DND-41 (cell line): ENCODE results near the gene CHRNB4.

ENCODE experiments used
- ATAC-seq: fragments of 200-7000 bp; cut with Tn5 transposase; 3 replicates; pipeline ENCODE4 v1.9.1; 2021; ENCODE audit warnings: low read depth; ENCODE audit not compliant: insufficient read depth
- DNase-seq: peaks from one replicate; pipeline ENCODE4 v3.0.0-alpha.2; 2020
- H2AFZ ChIP-seq: 2 replicates; pipeline ENCODE4 v1.6.0; 2012; ENCODE audit warnings: low read depth, low read length
- H3K27ac ChIP-seq: 2 replicates; pipeline ENCODE4 v1.5.1; 2012; ENCODE audit warnings: low read length, inconsistent platforms
- H3K27me3 ChIP-seq: fragments of 200-600 bp; sonication (generic); 2 replicates; pipeline ENCODE4 v1.6.0; 2012; ENCODE audit warnings: low read length, mild to moderate bottlenecking, inconsistent platforms; ENCODE audit not compliant: insufficient read depth, poor library complexity
- H3K36me3 ChIP-seq: 2 replicates; pipeline ENCODE4 v1.5.1; 2012; ENCODE audit warnings: low read length, inconsistent platforms; ENCODE audit not compliant: insufficient read depth
- H3K4me1 ChIP-seq: 2 replicates; pipeline ENCODE4 v1.5.1; 2012; ENCODE audit warnings: mild to moderate bottlenecking, low read length; ENCODE audit not compliant: insufficient read depth
- H3K4me2 ChIP-seq: 2 replicates; pipeline ENCODE4 v1.6.0; 2012; ENCODE audit warnings: mild to moderate bottlenecking, moderate library complexity, low read length, inconsistent platforms; ENCODE audit not compliant: insufficient read depth
- H3K4me3 ChIP-seq, 2 experiments: fragments of 200-600 bp in 1 of 2; shearing (Covaris generic) in 1 of 2; 2 replicates each; pipeline ENCODE4 v1.5.1; 2012 to 2016; ENCODE audit warnings: inconsistent platforms in 2 of 2, low read length in 2 of 2, mild to moderate bottlenecking in 2 of 2, low read depth in 1 of 2, moderate library complexity in 1 of 2
- H3K79me2 ChIP-seq: 2 replicates; pipeline ENCODE4 v1.6.0; 2012; ENCODE audit warnings: low read length, inconsistent platforms; ENCODE audit not compliant: insufficient read depth
- H3K9ac ChIP-seq: 2 replicates; pipeline ENCODE4 v1.6.0; 2012; ENCODE audit warnings: low read depth, mild to moderate bottlenecking, inconsistent platforms, low read length, moderate library complexity
- H3K9me3 ChIP-seq: 2 replicates; pipeline ENCODE4 v1.5.1; 2012; ENCODE audit warnings: low read length, moderate library complexity, mild to moderate bottlenecking, inconsistent platforms; ENCODE audit not compliant: insufficient read depth, severe bottlenecking
- H4K20me1 ChIP-seq: 2 replicates; pipeline ENCODE4 v1.6.0; 2012; ENCODE audit warnings: low read length; ENCODE audit not compliant: insufficient read depth
- EZH2 ChIP-seq: IDR thresholded peaks from 3 replicates; pipeline ENCODE4 v1.6.1; 2012; ENCODE audit warnings: borderline replicate concordance, low read depth, mild to moderate bottlenecking, moderate library complexity, low read length, inconsistent platforms; ENCODE audit not compliant: severe bottlenecking
- TF ChIP-seq, protein P1 (sequence below): IDR thresholded peaks from 2 replicates; pipeline ENCODE4 v1.5.1; 2012; ENCODE audit warnings: borderline replicate concordance, low read length, moderate library complexity, mild to moderate bottlenecking; ENCODE audit not compliant: poor library complexity, severe bottlenecking; ENCODE audit errors: extremely low read depth

CHRNB4 gene

DNA sequence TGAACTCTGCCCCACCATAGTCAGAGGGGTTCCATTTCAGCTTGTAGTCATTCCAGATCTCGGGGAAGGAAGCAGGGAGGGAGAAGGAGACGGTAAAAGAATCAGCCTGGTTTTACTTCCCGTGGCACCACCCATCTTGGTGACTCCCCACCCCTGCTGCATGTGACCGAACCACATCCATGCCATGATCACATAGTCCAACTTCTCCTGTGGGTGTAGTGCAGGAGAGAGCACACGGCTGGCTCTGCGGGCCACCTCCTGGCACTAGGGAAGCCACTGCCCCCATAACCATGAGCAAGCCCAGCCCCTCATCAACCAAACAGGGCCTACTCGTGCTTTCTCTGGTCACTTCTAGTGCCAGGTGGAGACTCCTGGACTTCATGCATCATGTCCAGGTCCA, 23.9 kb downstream of the CHRNB4 start:
- Histone ChIP-seq H3K9me3 (no peaks in the 10 kb centered on the region), H3K4me3 (no peak overlapping the region), H3K36me3 (no peaks in the 10 kb centered on the region), H3K27me3 (peaks cover 29% of the 10 kb centered on the region), H3K27ac (no peak overlapping the region), H3K9ac (no peak overlapping the region), H3K4me1 (peaks cover 23% of the 10 kb centered on the region), H3K79me2 (no peaks in the 10 kb centered on the region), H2AFZ (no peak overlapping the region), H3K4me2 (no peak overlapping the region), H4K20me1 (no peaks in the 10 kb centered on the region)
- no peak for ATAC-seq
- TF ChIP-seq EZH2: no peak
- TF ChIP-seq, protein P1, sequence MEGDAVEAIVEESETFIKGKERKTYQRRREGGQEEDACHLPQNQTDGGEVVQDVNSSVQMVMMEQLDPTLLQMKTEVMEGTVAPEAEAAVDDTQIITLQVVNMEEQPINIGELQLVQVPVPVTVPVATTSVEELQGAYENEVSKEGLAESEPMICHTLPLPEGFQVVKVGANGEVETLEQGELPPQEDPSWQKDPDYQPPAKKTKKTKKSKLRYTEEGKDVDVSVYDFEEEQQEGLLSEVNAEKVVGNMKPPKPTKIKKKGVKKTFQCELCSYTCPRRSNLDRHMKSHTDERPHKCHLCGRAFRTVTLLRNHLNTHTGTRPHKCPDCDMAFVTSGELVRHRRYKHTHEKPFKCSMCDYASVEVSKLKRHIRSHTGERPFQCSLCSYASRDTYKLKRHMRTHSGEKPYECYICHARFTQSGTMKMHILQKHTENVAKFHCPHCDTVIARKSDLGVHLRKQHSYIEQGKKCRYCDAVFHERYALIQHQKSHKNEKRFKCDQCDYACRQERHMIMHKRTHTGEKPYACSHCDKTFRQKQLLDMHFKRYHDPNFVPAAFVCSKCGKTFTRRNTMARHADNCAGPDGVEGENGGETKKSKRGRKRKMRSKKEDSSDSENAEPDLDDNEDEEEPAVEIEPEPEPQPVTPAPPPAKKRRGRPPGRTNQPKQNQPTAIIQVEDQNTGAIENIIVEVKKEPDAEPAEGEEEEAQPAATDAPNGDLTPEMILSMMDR: no peak
- DNase-seq: no peak

DNA sequence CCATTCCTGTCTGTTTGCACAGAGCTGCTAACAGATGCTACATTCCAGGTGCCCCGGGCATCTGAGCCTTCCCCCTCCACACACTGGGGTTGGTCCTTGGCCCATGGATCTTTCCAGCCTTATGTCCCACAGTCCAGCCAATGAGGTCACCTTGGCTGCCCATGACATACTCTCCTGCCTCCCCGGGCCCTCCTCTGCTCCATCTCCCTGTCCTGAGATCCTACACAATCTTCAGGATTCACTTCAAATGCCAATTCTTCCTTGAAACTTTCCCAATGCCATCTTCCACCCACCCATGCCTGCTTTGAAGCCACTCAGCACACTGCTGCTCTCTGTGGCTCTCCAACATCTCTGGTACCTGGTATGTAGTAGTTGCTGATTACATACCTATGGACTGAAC, 24.5 kb downstream of the CHRNB4 start:
- no peak overlapping the region for H2AFZ ChIP-seq
- H3K4me2 ChIP-seq: no peak overlapping the region
- H3K36me3 ChIP-seq: no peaks in the 10 kb centered on the region
- TF ChIP-seq, protein P1: no peak
- TF ChIP-seq EZH2: no peak
- H3K27ac ChIP-seq: no peak overlapping the region
- no peak for DNase-seq
- H3K9ac ChIP-seq: no peak overlapping the region
- no peaks in the 10 kb centered on the region for H3K9me3 ChIP-seq
- no peak for ATAC-seq
- H3K4me3 ChIP-seq: no peak overlapping the region
- H3K27me3 ChIP-seq: peaks cover 26% of the 10 kb centered on the region
- H4K20me1 ChIP-seq: no peaks in the 10 kb centered on the region
- no peaks in the 10 kb centered on the region for H3K79me2 ChIP-seq
- peaks cover 17% of the 10 kb centered on the region for H3K4me1 ChIP-seq

DNA sequence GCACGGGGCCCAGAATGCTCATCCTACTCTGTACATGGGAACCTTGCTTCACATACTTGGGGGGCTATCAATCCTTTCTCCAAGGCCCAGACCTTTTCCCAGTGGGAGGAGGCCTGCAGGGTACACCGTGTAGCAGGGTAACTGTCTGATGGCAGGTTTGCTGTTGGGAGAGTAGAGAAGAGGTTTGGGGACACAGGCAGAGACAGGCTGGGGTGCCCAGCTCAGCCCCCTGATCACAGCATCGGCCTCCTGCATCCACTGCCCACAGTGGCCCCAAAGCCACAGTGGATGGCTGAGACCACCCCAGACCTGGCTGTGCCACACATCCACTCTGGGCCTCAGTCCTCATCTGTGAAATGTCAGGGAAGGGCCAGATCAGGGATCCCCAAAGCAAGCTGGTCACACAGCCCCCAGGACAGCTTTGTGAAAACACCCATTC, 25.8 kb downstream of the CHRNB4 start:
- no peak for DNase-seq

More for the DNA sequence above, 25.8 kb downstream of the CHRNB4 start:
- Histone ChIP-seq H3K4me2 (no peak overlapping the region), H3K36me3 (no peaks in the 10 kb centered on the region), H3K9me3 (no peaks in the 10 kb centered on the region), H3K79me2 (no peaks in the 10 kb centered on the region), H3K27ac (no peak overlapping the region), H4K20me1 (no peaks in the 10 kb centered on the region), H3K9ac (no peak overlapping the region), H3K4me3 (no peak overlapping the region), H3K27me3 (peaks cover 12% of the 10 kb centered on the region), H2AFZ (no peak overlapping the region), H3K4me1 (peaks cover 4% of the 10 kb centered on the region)
- TF ChIP-seq EZH2: no peak
- TF ChIP-seq, protein P1: no peak
- ATAC-seq: no peak
